Measurements from ENCODE around the gene ITGB2. TPM values are rescaled to one million over a fixed set of nuclear protein-coding genes. Genes with fewer than 3 reads are reported as not detected.

The ITGB2 gene
- total RNA-seq, 4 donors from 2014 or later: 18.4 to 40.7 (median 20.4) TPM

- TF ChIP-seq POLR2A (IDR thresholded peaks at IDR 0.05) (no peak), CTCF (IDR thresholded peaks at IDR 0.05) (no peak)
- DNase-seq (ENCODE audit: low spot score in 2 of 2): no peak
- intact Hi-C loops (cut with DNase I; ENCODE audit: low total_unique reads): loop anchor here (10.0 kb wide), 1 partner anchor 64 kb away; the partner anchor contains the start of gene SUMO3
These were observed 42.4 kb downstream of the ITGB2 start for GRCh38 chr21:44878053-44878982.

GRCh38 chr21:44876849-44877575 lies 43.7 kb downstream of the ITGB2 start:
- intact Hi-C loops (cut with DNase I; ENCODE audit: low total_unique reads): loop anchor here (10.0 kb wide), 1 partner anchor 62 kb away; the partner anchor contains the start of gene SUMO3
- WGBS, 2 donors: 93 to 95% methylated on average over 12 of the region's 12 CpGs
- DNase-seq (ENCODE audit: low spot score in 2 of 2): no peak
- no peak overlapping the region for H3K4me3 ChIP-seq (ENCODE audit: low read depth, poor library complexity, severe bottlenecking)
- no peak for TF ChIP-seq CTCF (IDR thresholded peaks at IDR 0.05)

More at GRCh38 chr21:44878053-44878982, 42.4 kb downstream of the ITGB2 start:
- 63 to 71% methylated on average over 13 of the region's 13 CpGs for WGBS, 2 donors
- no peak overlapping the region for H3K4me3 ChIP-seq (ENCODE audit: low read depth, poor library complexity, severe bottlenecking)

- WGBS, 2 donors: 14 to 18% methylated on average over 6 of the region's 6 CpGs
- intact Hi-C loops (cut with DNase I; ENCODE audit: low total_unique reads): loop anchor here (10.0 kb wide), 1 partner anchor 61 kb away; the partner anchor contains the start of gene SUMO3
- TF ChIP-seq CTCF (IDR thresholded peaks at IDR 0.05) (no peak), POLR2A (IDR thresholded peaks at IDR 0.05) (no peak)
- DNase-seq (ENCODE audit: low spot score in 2 of 2): no peak
- no peak overlapping the region for H3K4me3 ChIP-seq (ENCODE audit: low read depth, poor library complexity, severe bottlenecking)
These were observed 45.4 kb downstream of the ITGB2 start for GRCh38 chr21:44875316-44875700.

- peak overlapping the region; percentile 86 for H3K4me3 ChIP-seq (ENCODE audit: low read depth, poor library complexity, severe bottlenecking)
- peak; percentile 60 to 95 for DNase-seq (ENCODE audit: low spot score in 2 of 2)
- TF ChIP-seq POLR2A (IDR thresholded peaks at IDR 0.05) (no peak), CTCF (IDR thresholded peaks at IDR 0.05) (no peak)
- WGBS, 2 donors: 5 to 7% methylated on average over 39 to 40 of the region's 49 CpGs
- intact Hi-C loops (cut with DNase I; ENCODE audit: low total_unique reads): loop anchor here (10.0 kb wide), 1 partner anchor 60 kb away; the partner anchor contains the start of gene SUMO3
These were observed 46.0 kb downstream of the ITGB2 start for GRCh38 chr21:44874497-44875315.

GRCh38 chr21:44874240-44874496 lies 46.5 kb downstream of the ITGB2 start:
- no peak for DNase-seq (ENCODE audit: low spot score in 2 of 2)
- H3K4me3 ChIP-seq (ENCODE audit: low read depth, poor library complexity, severe bottlenecking): peak overlapping the region; percentile 86
- no peak for TF ChIP-seq POLR2A (IDR thresholded peaks at IDR 0.05)
- TF ChIP-seq CTCF (IDR thresholded peaks at IDR 0.05): no peak
- intact Hi-C loops (cut with DNase I; ENCODE audit: low total_unique reads): loop anchor here (10.0 kb wide), 1 partner anchor 59 kb away; the partner anchor contains the start of gene SUMO3
- WGBS, 2 donors: 1% methylated on average over 18 to 19 of the region's 20 CpGs

All from lower leg skin (tissue), 4 donors.